Esophagus muscularis mucosa (tissue), 4 donors: Measurements from ENCODE around the gene DMD. TPM values are rescaled to one million over a fixed set of nuclear protein-coding genes. Genes with fewer than 3 reads are reported as not detected.

Experiments
- DNase-seq: peaks from one replicate; pipeline ENCODE4 v3.0.0-alpha.2; 2017; ENCODE audit errors: extremely low spot score
- H3K27ac ChIP-seq, 4 donors: fragments of 200-600 bp; sonication (generic); replicated peaks in 1 of 4; 1 replicate in 3 of 4; 2 replicates in 1 of 4; pipeline ENCODE4 v1.5.1; 2016 to 2019; ENCODE audit warnings: mild to moderate bottlenecking in 1 of 4
- H3K27me3 ChIP-seq, 4 donors: fragments of 200-600 bp; sonication (generic); one replicate each; pipeline versions ENCODE4 v1.5.1 to v1.6.0; 2016 to 2019
- H3K36me3 ChIP-seq, 4 donors: fragments of 200-600 bp; sonication (generic); one replicate each; pipeline ENCODE4 v1.5.1; 2016 to 2019
- H3K4me1 ChIP-seq, 4 donors: fragments of 200-600 bp; sonication (generic); one replicate each; pipeline ENCODE4 v1.5.1; 2016 to 2019
- H3K4me3 ChIP-seq, 4 donors: fragments of 200-600 bp; sonication (generic); 1 replicate in 2 of 4; 2 replicates in 2 of 4; pipeline ENCODE4 v1.5.1; 2016 to 2019; ENCODE audit warnings: mild to moderate bottlenecking in 4 of 4, moderate library complexity in 1 of 4
- H3K9me3 ChIP-seq, 4 donors: fragments of 200-600 bp; sonication (generic); 1 replicate in 3 of 4; 2 replicates in 1 of 4; pipeline ENCODE4 v1.5.1; 2016 to 2019
- CTCF ChIP-seq, 3 experiments: fragments of 200-600 bp in 2 of 3; fragments of 450-650 bp in 1 of 3; sonication (generic) in 2 of 3; IDR thresholded peaks; one replicate each; pipeline ENCODE4 v1.5.1; 2017 to 2019; ENCODE audit warnings: antibody characterized with exemption in 3 of 3, mild to moderate bottlenecking in 2 of 3, moderate library complexity in 1 of 3
- EP300 ChIP-seq: sonication (generic); formaldehyde crosslinking; IDR thresholded peaks from one replicate; pipeline ENCODE4 v1.6.1; 2017; ENCODE audit warnings: antibody characterized with exemption
- POLR2A ChIP-seq: fragments of 450-650 bp; IDR thresholded peaks from one replicate; pipeline ENCODE4 v1.6.1; 2017; ENCODE audit warnings: antibody characterized with exemption, moderate library complexity, mild to moderate bottlenecking, low read depth
- POLR2AphosphoS5 ChIP-seq, 2 donors: sonication (generic); formaldehyde crosslinking; IDR thresholded peaks; one replicate each; pipeline ENCODE4 v1.6.1; 2017; ENCODE audit warnings: antibody characterized with exemption in 2 of 2
- WGBS: methylation state at CpG from one replicate; pipeline ENCODE4 v1.1.5; 2018; 5-methylcytosine and 5-hydroxymethylcytosine counted together
- intact Hi-C: fragments of 100-400 bp; cut with DNase I; formaldehyde crosslinking; loops from one replicate; pipeline ENCODE4 v1.15.1; 2023
- total RNA-seq, 4 donors: library from RNA; depleted of rRNA; stranded (reverse); fragments of >200 nt; gene quantifications; one replicate each; pipeline versions ENCODE4 v1.1.0 to v1.2.1, GENCODE V29; 2016

The DMD gene
- total RNA-seq, 4 donors from 2014 or later, result 127 to 210 (median 188) TPM

- no peak for DNase-seq
- Histone ChIP-seq H3K9me3 (peaks cover 0 to 4% (median 0%) of the 10 kb centered on the region in 4 donors), H3K4me1 (peaks cover 0 to 5% (median 4%) of the 10 kb centered on the region in 4 donors), H3K27me3 (no peaks in the 10 kb centered on the region), H3K27ac (no peak overlapping the region), H3K36me3 (no peaks in the 10 kb centered on the region), H3K4me3 (no peak overlapping the region)
- TF ChIP-seq CTCF (IDR thresholded peaks at IDR 0.05) (no peak), POLR2A (no peak), EP300 (no peak)
- intact Hi-C loops, result no loop called here
- 83% methylated on average over 6 of the region's 6 CpGs for WGBS
Observed at GRCh38 chrX:31110657-31111056, 2100.7 kb downstream of the DMD start.

DNA sequence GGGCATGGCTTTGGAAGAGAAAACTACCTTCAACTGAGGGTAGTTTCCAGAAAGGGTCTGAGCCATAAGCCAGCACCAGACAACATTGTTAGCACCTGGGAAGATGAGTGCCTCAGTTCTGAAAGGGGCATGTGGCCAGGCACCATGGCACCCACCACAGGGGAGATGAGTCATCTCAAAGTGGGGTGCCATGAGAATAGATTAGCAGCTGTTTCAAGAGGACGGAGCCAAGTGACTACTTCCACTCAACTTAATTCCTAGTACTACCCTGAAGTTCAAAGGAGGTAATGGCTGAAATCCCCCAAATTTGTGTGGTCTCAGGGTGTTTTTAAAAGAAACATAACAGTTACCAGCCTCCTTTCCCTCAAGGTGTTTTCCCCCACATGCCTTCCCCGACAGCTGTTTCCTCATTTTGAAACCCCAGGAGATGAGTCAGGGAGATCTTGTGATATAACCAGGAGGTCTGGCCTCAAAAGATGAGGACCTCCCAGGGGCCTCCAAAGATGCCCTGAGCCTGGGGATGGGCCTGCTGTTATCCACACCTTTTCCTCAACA lies 2111.7 kb downstream of the DMD start:
- Histone ChIP-seq H3K27ac (no peak overlapping the region), H3K9me3 (no peaks in the 10 kb centered on the region), H3K4me3 (no peak overlapping the region), H3K27me3 (no peaks in the 10 kb centered on the region), H3K4me1 (peaks cover 0 to 3% (median 0%) of the 10 kb centered on the region in 4 donors), H3K36me3 (no peaks in the 10 kb centered on the region)
- TF ChIP-seq CTCF (IDR thresholded peaks at IDR 0.05) (no peak), POLR2AphosphoS5 (IDR thresholded peaks at IDR 0.05) (no peak), POLR2A (no peak), EP300 (no peak)
- intact Hi-C loops, result no loop called here
- WGBS, result 75% methylated on average over 2 of the region's 2 CpGs
- no peak for DNase-seq

GRCh38 chrX:31098079-31098478 lies 2113.3 kb downstream of the DMD start:
- Histone ChIP-seq H3K4me3 (no peak overlapping the region), H3K4me1 (peaks cover 0 to 3% (median 0%) of the 10 kb centered on the region in 4 donors), H3K27me3 (no peaks in the 10 kb centered on the region), H3K36me3 (no peaks in the 10 kb centered on the region), H3K27ac (no peak overlapping the region), H3K9me3 (no peaks in the 10 kb centered on the region)
- TF ChIP-seq CTCF (IDR thresholded peaks at IDR 0.05), result no peak
- no peak for TF ChIP-seq POLR2AphosphoS5 (IDR thresholded peaks at IDR 0.05)
- no peak for TF ChIP-seq POLR2A
- TF ChIP-seq EP300, result no peak
- intact Hi-C loops, result no loop called here
- no peak for DNase-seq
- 58% methylated on average over 3 of the region's 3 CpGs for WGBS

GRCh38 chrX:31093639-31093975 lies 2117.7 kb downstream of the DMD start:
- Histone ChIP-seq H3K4me1 (peaks cover 0 to 2% (median 0%) of the 10 kb centered on the region in 4 donors), H3K4me3 (no peak overlapping the region), H3K36me3 (no peaks in the 10 kb centered on the region), H3K27ac (no peak overlapping the region), H3K27me3 (no peaks in the 10 kb centered on the region), H3K9me3 (no peaks in the 10 kb centered on the region)
- WGBS, result 80% methylated on average over 1 of the region's 4 CpGs
- TF ChIP-seq POLR2A (no peak), POLR2AphosphoS5 (IDR thresholded peaks at IDR 0.05) (no peak), CTCF (IDR thresholded peaks at IDR 0.05) (no peak), EP300 (no peak)
- intact Hi-C loops, result no loop called here
- no peak for DNase-seq
